ENCODE measurements around the gene TCF4.

- TF ChIP-seq CTCF (IDR thresholded peaks at IDR 0.05) = no peak
- TF ChIP-seq POLR2AphosphoS5 (IDR thresholded peaks at IDR 0.05) = no peak
These were observed 99.5 kb downstream of the TCF4 start for GRCh38 chr18:55488473-55488872.
